Measurements from ENCODE around the gene AKAIN1.

DNA sequence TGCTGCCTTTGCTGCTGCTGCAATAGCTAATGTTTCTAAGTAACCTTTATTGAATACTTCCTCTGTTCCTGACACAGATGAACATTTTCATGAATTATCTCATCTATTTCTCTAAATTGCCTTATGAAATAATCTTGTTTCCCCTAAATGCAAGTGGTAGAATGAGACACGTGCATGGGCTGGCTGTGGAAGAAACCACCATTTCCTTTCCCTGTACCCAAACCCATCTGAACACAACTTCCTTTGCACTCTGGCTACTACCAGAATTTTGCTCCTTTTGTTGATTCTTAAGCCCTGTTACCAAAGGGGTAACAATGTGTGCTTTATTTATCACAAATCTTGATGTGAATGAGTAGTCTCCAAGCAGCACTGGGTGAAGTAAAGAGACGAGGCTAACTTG lies 29.2 kb downstream of the AKAIN1 start:
- TF ChIP-seq, protein P1, sequence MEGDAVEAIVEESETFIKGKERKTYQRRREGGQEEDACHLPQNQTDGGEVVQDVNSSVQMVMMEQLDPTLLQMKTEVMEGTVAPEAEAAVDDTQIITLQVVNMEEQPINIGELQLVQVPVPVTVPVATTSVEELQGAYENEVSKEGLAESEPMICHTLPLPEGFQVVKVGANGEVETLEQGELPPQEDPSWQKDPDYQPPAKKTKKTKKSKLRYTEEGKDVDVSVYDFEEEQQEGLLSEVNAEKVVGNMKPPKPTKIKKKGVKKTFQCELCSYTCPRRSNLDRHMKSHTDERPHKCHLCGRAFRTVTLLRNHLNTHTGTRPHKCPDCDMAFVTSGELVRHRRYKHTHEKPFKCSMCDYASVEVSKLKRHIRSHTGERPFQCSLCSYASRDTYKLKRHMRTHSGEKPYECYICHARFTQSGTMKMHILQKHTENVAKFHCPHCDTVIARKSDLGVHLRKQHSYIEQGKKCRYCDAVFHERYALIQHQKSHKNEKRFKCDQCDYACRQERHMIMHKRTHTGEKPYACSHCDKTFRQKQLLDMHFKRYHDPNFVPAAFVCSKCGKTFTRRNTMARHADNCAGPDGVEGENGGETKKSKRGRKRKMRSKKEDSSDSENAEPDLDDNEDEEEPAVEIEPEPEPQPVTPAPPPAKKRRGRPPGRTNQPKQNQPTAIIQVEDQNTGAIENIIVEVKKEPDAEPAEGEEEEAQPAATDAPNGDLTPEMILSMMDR (IDR thresholded peaks at IDR 0.05) = no peak
- no peak for TF ChIP-seq EZH2 (IDR thresholded peaks at IDR 0.05; ENCODE audit: borderline replicate concordance, insufficient read depth, low read depth, low read length, poor library complexity, severe bottlenecking)
